Psoas muscle (tissue), 8 donors: ENCODE measurements around the gene FBXL16. TPM values are rescaled to one million over a fixed set of nuclear protein-coding genes. Genes with fewer than 3 reads are reported as not detected.

Source experiments
- ATAC-seq, 4 donors: fragments of 200-7000 bp; cut with Tn5 transposase; one replicate each; pipeline ENCODE4 v1.9.1; 2020; ENCODE audit warnings: moderate library complexity in 3 of 4, mild to moderate bottlenecking in 2 of 4
- DNase-seq, 2 donors: peaks; one replicate each; pipeline ENCODE4 v3.0.0-alpha.2; 2020
- H3K27ac ChIP-seq: fragments of 200-600 bp; one replicate; pipeline ENCODE4 v1.8.0; 2022
- H3K27me3 ChIP-seq, 3 donors: fragments of 200-600 bp in 1 of 3; one replicate each; pipeline versions ENCODE4 v1.6.1 to v1.8.0; 2013 to 2022; ENCODE audit warnings: low read length in 2 of 3, mild to moderate bottlenecking in 2 of 3, moderate library complexity in 1 of 3; ENCODE audit not compliant: insufficient read depth in 3 of 3
- H3K36me3 ChIP-seq, 2 donors: fragments of 200-600 bp in 1 of 2; one replicate each; pipeline versions ENCODE4 v1.6.1 to v1.8.0; 2013 to 2022; ENCODE audit warnings: low read depth in 1 of 2, mild to moderate bottlenecking in 1 of 2, moderate library complexity in 1 of 2; ENCODE audit not compliant: insufficient read depth in 1 of 2
- H3K4me1 ChIP-seq: fragments of 200-600 bp; one replicate; pipeline ENCODE4 v1.8.0; 2022
- H3K4me3 ChIP-seq: fragments of 200-600 bp; one replicate; pipeline ENCODE4 v1.8.0; 2022; ENCODE audit warnings: mild to moderate bottlenecking
- H3K9me3 ChIP-seq: fragments of 200-600 bp; one replicate; pipeline ENCODE4 v1.8.0; 2022
- WGBS, 3 donors: extraction: QIAGEN DNeasy Blood & Tissue Kit; methylation state at CpG; one replicate each; pipeline versions ENCODE4 v1.1.6 to v1.1.7; 2013; 5-methylcytosine and 5-hydroxymethylcytosine counted together
- intact Hi-C, 2 donors: fragments of 100-400 bp; cut with DNase I; formaldehyde crosslinking; loops; one replicate each; pipeline versions ENCODE4 v1.11.0 to v1.14.2; 2022
- polyA plus RNA-seq, 3 donors: library from polyadenylated mRNA; stranded (reverse); fragments of 200-250 nt; gene quantifications; one replicate each; pipeline ENCODE4 v1.2.3, GENCODE V29; 2013
- total RNA-seq, 4 donors: library from RNA; stranded (reverse); fragmentation: NEBNext Ultra II Directional in 2 of 4; extraction: Animal tissue kit (Norgen Biotek cat#: 25700) in 2 of 4; gene quantifications; one replicate each; pipeline versions ENCODE4 v1.2.1 to v1.2.4, GENCODE V29; 2021 to 2023
- TF ChIP-seq, protein P1 (sequence below): fragments of 200-600 bp; IDR thresholded peaks from one replicate; pipeline ENCODE4 v1.8.0; 2022; ENCODE audit warnings: antibody characterized with exemption
- donor health status: healthy with polysubstance abuse.
- donor health status: DM: no; HTN: no; CAD: no; lungs with moderate emphysema.
- donor health status: Bipolar disorder and iron deficiency.
- donor health status: healthy.
- donor health status: DM: yes; HTN: yes; CAD: no.
- donor health status: DM: no; HTN: no; CAD: no.
- donor health status: DM: no; HTN: no; CAD: no.
- donor health status: DM: yes; HTN: yes; CAD: no.

The FBXL16 gene
- total and polyA plus RNA-seq, 7 donors = 0.04 to 0.16 (median 0.08) TPM; not detected in 2

DNA sequence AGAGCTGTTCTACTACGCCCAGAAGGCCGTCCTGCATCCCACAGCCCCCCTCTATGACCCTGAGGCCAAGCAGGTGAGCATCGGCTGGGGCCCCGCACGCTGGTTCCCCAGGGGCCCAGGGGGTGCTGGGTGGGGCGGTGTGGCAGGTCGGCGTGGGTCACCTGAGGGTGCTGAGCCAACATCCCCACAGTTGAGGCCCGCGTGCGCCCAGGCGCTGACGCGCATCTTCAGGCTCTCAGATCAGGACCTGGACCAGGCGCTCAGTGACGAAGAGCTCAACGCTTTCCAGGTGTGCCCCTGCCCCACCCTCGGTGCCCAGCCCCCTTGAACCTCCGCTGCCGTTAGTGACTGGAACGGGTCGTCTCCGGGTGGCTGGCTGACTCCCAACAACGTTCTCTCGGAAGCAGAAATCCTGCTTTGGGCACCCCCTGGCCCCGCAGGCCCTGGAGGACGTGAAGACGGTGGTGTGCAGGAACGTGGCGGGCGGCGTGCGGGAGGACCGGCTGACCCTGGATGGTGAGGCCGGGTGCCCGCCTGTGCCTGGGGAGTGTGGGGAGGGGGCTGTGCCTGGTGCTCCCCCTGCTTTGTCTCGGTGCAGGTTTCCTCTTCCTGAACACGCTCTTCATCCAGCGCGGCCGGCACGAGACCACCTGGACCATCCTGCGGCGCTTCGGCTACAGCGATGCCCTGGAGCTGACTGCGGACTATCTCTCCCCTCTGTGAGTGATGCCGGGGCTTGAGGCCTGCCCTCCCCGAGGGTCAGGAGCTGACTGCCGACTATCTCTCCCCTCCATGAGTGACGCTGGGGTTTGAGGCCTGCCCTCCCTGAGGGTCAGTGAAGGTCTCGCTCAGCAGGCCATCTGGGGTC is 34.9 kb downstream of the FBXL16 start:
- intact Hi-C loops = no loop called here
- WGBS, 3 donors = 88 to 89% (median 89%) methylated on average over 52 of the region's 52 CpGs
- TF ChIP-seq, protein P1, sequence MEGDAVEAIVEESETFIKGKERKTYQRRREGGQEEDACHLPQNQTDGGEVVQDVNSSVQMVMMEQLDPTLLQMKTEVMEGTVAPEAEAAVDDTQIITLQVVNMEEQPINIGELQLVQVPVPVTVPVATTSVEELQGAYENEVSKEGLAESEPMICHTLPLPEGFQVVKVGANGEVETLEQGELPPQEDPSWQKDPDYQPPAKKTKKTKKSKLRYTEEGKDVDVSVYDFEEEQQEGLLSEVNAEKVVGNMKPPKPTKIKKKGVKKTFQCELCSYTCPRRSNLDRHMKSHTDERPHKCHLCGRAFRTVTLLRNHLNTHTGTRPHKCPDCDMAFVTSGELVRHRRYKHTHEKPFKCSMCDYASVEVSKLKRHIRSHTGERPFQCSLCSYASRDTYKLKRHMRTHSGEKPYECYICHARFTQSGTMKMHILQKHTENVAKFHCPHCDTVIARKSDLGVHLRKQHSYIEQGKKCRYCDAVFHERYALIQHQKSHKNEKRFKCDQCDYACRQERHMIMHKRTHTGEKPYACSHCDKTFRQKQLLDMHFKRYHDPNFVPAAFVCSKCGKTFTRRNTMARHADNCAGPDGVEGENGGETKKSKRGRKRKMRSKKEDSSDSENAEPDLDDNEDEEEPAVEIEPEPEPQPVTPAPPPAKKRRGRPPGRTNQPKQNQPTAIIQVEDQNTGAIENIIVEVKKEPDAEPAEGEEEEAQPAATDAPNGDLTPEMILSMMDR = no peak
- Histone ChIP-seq H3K36me3 (peaks cover 4 to 46% of the 10 kb centered on the region in 2 donors), H3K4me1 (peaks cover 21% of the 10 kb centered on the region), H3K9me3 (no peaks in the 10 kb centered on the region), H3K4me3 (no peak overlapping the region), H3K27me3 (no peaks in the 10 kb centered on the region), H3K27ac (no peak overlapping the region)
- ATAC-seq (no peak), DNase-seq (no peak)

DNA sequence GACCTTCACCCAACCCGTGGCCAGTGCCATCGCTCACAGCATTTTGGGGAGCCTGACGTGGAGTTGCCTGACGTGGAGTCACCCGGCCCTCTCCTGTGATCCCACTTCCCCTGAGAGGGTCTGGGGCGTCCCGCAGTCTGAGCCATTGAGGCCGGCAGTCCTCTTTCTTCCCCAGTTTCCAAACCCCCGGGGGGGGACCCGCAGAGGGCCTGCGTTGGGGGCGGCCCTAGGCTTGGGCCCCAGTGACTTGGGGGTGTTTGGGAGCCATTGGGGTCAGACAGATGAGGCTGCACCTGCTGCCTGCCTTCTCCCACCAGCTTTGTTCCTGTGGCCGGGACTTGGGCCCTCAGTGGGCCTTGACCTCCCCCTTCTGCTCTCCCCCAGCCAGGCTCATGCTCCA is 35.9 kb downstream of the FBXL16 start:
- no peak for ATAC-seq
- no peaks in the 10 kb centered on the region for H3K27me3 ChIP-seq
- intact Hi-C loops = no loop called here
- WGBS, 3 donors = 86 to 93% (median 90%) methylated on average over 13 of the region's 13 CpGs
- TF ChIP-seq, protein P1 = no peak
- H3K9me3 ChIP-seq = no peaks in the 10 kb centered on the region
- no peak overlapping the region for H3K27ac ChIP-seq
- H3K36me3 ChIP-seq = peaks cover 4 to 46% of the 10 kb centered on the region in 2 donors
- no peak for DNase-seq
- no peak overlapping the region for H3K4me3 ChIP-seq
- H3K4me1 ChIP-seq = peaks cover 14% of the 10 kb centered on the region

DNA sequence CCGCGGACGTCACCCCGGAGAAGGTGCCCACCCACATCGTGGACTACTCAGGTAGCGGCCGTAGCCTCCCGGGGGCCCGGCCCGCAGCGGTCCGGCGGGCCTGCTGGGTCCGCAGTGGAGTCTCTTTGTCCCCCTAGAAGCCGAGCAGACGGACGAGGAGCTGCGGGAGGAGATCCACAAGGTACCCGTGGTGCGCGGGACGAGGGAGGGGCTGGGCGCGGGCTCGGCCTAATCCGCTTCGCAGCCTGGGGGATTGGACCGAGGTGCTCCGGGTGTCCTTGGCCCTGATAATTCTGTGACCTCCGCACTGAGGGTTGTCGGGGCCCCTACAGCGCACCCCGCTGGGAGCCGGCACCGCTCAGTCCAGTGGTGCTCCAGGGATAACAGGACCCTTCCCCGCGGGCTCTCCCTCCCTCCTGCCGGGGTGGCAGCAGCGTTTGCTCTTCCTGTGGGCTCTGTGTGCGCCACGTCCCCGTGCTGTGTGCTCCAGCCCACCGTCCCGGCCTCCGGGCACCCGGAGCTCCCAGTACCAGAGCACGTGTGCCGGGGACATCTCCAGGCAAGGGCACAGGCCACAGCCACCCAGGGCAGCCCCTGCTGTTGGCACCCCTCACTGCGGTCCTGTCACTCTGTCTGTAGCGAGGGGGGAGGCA is 37.0 kb downstream of the FBXL16 start:
- Histone ChIP-seq H3K36me3 (peaks cover 4 to 45% of the 10 kb centered on the region in 2 donors), H3K27me3 (no peaks in the 10 kb centered on the region), H3K4me3 (peak overlapping the region; percentile 98), H3K9me3 (no peaks in the 10 kb centered on the region), H3K27ac (peak overlapping the region; percentile 89), H3K4me1 (peaks cover 14% of the 10 kb centered on the region)
- DNase-seq (no peak), ATAC-seq (peak in 2 of 4 donors; percentile 1 to 15)
- intact Hi-C loops = no loop called here
- TF ChIP-seq, protein P1 = no peak
- 4 to 6% (median 6%) methylated on average over 45 to 50 of the region's 50 CpGs for WGBS, 3 donors

DNA sequence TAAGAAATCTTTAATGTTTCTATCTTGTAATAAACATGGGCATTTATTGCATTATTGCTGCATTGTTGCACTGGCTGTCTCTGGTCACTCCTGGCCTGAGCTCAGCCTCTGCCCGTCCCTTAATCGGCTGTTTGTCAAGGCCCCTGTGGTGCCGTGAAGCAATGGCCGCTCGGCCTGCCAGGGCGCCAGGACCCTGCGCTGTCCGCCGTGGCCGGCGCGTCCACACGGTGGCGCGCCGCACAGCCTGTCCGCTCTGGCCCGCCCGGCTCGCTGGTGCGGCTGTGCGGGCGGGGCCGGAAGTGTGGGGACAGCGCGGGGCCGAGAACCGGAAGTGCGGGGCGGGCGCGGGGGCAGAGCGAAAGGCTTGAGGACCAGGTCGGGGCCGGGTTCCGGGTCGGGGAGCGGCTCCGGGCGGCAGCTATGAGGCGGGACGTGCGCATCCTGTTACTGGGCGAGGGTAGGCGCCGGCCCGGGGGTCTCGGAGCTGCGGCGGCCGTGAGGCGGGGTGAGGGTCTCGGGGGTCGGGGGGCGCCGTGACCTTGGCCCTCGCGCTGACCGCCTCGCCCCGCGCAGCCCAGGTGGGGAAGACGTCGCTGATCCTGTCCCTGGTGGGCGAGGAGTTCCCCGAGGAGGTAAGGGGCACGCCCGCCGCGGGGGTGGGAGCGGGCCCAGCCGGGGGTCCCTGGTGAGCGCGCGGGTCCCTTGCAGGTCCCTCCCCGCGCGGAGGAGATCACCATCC is 37.7 kb downstream of the FBXL16 start, which contains the start of gene RHOT2:
Gene RHOT2, plus strand, starts transcription at position 353 of the 739 bp plus-strand sequence. Its CDS starts 68 bp downstream, at position 421.
- intact Hi-C loops = no loop called here
- ATAC-seq = peak; percentile 95 to 98 (median 96)
- no peaks in the 10 kb centered on the region for H3K9me3 ChIP-seq
- H3K4me1 ChIP-seq = peaks cover 14% of the 10 kb centered on the region
- peak within 1 kb of the TSS; percentile 98 for H3K4me3 ChIP-seq
- 0% methylated on average over 48 to 78 of the region's 78 CpGs for WGBS, 3 donors
- peak within 1 kb of the TSS; percentile 89 for H3K27ac ChIP-seq
- peak; percentile 96 to 97 for DNase-seq
- TF ChIP-seq, protein P1 = peak; percentile 85
- peaks cover 3 to 38% of the 10 kb centered on the region in 2 donors for H3K36me3 ChIP-seq
- no peaks in the 10 kb centered on the region for H3K27me3 ChIP-seq
